Activated effector memory CD4-positive, alpha-beta T cell treated with Interleukin-2 at 50 U/mL for 16 hours (primary cell): ENCODE measurements around the gene STK32C.

ENCODE experiments used
- DNase-seq: peaks from one replicate; pipeline ENCODE4 v3.0.0-alpha.2; 2020

STK32C gene

DNA sequence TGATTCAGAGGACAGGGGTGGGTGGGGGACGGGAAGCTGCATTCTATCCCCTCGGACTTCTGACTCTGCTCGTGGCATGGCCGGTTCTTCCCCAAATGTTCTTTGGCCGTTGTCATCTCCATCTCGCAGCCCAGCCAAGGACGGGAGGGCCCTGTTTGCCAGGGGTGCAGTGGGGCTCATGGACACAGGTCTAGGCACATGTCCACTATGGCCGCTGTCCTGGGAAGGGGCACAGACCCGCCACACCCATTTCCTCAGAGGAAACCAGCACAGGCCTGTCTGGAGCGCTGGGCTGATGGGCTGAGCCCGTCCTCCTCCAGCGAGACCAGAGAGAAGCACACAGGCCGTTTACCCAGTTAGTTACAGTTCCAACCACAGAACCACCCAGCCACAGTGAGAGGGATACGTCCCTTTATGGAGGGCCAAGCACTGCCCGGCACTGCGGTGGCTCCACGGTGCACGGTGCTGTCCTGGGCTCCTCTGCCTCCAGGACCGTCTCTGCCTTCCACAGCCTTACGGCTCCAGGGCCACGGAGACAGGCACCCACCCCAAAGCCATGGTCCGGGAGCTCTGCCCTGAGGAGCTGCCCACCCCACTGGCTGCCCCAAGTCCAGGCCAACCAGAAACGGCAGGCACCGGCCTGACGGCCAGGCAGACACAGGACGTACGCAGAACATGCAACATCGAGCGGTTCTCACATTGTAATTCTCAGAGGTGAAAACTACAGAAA, 100.8 kb downstream of the STK32C start:
- no peak for DNase-seq

DNA sequence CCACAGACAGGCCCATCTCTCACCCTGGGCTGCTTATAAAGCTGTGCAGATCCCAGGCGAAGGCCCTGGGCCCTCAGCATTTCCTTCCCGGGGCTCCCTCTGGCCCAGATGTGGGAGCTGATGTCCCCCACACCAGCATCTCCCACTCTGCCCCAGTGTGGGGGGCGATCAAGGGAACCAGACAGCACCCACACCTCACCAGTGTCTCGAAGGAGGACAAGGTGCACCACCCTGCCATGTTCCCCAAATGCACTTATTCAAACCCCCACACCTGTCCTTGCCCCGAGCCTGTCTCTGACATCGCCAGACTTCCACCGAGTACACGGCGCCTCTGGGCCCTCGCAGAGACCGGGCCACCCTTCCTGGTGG, 101.4 kb downstream of the STK32C start:
- DNase-seq, result no peak

DNA sequence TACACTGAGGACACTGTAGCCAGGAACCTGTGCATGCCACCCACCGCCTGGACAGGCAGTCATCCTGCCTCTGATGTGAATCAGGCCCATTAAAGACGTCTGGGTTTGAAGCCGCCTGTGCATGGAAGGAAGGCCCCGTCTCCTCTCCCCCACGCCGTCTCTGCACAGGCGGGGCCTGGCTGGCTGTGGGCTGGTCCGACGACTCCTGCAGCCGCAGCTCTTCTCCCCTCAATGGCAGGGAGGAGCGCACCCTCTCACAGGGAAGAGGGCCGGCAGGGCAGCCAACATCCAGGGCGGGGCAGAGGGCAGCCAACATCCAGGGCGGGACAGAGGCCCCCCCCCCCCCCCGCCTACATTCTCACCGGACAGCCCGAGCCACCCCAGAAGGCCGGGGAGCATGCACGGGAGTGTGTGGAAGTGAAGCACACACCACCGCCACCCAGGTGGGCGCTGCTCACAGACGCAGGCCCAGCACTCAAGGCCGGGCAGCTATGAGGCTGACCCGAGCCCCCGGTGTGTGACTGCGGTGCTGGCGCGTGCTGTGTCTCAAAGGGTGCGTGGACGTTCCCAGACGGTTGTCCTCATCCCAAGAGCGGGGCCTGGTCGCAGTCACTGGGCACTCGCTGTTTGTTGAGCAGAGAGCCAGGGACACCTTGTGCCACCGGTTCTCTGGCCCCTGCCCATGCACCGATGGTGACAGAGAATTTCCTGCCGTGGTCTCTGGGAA, 101.9 kb downstream of the STK32C start:
- DNase-seq, result no peak

DNA sequence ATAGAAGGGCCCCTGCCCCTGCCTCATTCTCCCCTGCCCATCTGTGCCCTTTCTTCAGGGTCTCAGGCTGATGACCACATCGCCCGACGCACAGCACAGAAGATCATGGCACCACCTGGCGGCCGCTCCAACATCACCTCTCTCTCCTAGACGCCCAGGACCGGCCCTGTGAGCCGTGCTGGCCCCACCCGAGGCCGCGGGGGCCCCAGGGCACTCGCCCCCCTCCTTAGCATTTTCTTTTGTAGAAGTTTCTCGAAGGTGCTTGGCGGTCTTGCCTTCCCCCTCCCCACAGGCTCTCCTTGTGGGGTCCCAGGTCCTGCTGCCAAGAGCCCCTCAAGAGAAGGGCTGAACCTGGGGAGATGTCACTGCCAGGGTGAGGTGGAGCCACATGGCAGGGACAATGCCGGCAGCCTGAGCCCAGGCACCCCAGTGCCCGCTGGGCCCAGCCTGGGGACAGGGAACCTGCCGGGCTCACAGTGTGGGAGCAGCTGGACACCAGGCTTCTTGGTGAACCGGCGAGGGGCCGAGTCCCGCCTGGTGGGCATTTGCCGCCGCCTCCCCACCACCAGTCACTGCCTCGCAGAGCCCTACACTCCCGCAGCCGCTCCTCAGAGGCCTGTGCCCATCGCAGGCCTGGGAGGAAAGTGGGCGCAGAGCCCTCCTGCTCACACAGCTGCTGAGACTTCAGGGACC, 102.8 kb downstream of the STK32C start:
- no peak for DNase-seq

DNA sequence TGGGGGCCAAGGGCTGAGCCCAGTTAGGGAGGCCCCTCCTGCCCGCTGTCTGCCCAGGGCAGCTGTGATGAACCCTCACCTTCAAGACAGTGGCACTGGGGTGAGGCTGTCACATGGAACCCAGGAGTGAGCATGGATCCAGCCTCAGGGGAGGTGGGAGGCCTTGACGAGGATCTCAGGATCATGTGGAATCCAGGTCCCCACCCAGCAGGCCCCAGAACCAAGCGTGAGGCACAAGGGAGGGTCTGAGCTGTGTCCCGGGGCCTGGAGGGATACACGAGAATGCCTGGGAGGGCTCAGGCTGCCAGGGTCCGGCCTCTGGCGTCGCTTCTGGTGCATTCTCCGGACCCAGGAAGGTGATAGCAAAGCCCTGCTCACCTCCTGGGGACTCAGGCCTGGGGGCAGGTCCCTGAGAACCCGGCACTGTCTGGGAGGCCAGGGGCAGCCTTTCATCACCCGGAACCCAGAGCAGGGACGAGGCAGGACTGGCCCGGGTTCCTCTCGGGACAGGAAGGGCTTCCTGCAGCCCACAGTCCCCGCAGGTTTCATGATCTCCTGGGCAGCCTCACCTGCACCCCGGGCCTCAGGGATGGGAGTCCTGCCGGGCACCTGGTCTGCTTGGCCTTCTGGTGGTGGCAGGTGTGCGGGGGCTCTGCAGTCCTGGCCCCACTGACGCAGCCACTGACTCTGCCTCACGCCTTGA, 103.5 kb downstream of the STK32C start:
- DNase-seq, result no peak

DNA sequence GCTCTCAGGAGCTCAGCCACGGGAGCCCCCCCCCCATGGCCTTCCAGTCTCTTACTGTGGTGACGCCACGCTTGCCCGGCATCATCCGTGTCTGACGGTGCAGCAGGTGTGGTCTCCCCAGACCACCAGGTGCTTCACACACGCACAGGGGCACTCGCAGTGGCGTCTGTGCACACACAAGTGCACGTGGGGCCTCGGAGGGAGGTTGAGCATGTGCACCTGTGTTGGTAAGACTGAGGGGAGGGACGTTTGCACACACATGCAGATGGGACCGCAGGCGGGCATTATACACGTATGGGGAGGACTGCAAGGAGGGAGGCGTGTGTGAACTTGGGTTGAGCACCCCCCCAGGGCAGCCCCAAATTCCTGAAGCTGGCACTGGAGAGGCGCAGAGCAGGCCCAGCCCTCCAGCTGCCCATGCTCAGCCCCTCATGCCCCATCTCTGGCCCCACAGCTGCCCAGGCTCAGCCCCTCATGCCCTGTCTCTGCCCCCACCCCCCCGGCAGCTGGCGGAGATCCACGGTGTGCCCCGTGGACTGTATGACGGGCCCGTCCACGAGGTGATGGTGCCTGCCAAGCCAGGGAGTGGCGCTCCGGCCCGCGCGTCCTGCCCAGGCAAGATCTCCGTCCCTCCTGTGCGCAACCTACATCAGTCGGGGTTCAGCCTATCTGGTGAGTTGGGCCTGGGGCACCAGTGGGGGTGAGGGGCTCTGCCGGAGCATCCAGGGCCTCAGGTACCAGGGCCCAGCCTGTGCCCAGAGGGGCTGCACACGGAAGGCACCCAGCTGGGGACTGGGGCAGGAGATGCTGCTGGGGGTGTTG, 104.3 kb downstream of the STK32C start:
- DNase-seq, result no peak

DNA sequence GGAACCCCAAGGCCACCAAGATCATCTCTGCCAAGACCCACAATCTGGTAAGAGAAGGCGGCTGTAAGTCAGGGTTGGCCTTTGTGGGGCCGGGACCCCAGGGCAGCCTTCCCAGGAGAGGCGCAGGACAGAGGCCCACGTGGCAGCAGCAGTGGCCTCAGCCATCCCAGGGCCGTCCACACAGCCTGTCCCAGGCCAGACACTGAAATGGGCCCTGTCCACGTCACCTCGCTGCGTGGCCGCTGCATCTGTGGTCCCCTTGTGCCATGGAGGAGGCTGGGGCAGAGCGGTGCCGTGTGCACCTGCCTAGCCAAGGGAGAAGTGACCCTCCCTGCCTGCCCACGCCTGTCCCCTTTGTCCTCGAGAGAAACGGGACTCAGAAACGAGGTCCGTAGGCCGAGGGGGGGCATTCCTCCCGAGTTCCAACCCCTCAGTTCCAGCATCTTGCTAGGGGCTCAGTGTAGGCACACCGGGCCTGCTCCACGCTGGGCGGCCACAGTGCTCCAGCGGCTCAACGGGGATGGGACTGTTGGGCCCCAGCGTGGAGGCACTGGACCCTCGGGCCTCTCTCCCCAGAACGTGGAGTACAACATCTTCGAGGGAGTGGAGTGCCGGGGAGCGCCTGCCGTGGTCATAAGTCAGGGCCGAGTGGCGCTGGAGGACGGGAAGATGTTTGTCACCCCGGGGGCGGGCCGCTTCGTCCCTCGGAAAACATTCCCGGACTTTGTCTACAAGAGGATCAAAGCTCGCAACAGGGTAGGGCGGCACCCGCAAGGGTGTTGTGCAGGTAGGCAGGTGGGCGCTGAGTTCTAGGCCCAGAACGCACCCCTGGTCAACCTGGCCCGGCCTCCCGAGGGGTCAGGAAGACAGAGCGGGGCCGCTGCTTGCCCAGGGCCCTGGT, 105.4 kb downstream of the STK32C start:
- DNase-seq, result no peak

DNA sequence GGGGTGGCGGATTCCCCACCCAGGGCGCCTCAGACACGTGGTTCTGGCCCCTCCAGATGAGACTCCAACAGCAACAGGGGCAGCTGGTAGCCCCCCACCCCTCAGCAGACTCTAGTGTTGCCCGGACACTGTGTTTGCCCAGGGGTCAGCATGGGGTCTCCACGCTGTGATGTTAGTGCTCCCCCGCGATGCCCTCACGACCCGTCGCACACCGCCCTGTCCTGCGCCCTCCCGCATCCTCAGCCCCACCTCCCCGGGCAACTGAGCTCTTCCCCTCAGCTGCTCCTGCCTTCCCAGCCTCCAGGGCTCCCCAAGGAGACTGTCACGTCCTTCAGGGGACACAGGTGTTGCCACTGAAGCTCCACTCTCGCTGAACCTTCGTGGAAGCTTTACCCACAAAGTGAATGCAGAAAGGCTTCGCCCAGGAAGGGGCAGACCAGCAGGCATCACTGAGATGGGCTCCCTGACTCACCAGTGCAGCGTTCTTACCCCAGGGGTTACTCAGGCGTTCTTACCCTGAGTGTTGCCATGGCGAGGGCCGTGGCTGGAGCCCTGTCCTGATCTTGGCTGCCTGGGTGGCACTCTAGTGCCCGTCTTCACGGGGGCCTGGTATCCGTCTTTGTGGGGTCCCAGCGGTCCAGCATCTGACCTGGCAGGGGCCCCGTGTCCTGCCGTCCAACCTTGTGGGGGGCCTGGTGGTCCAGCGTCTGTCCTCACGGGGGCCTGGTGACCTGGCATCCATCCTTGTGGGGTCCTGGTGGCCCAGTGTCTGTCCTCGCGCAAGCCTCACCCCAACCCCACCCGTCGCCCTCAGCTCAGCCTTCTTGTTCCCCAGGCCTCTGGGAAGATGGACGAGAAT, 106.4 kb downstream of the STK32C start:
- no peak for DNase-seq

DNA sequence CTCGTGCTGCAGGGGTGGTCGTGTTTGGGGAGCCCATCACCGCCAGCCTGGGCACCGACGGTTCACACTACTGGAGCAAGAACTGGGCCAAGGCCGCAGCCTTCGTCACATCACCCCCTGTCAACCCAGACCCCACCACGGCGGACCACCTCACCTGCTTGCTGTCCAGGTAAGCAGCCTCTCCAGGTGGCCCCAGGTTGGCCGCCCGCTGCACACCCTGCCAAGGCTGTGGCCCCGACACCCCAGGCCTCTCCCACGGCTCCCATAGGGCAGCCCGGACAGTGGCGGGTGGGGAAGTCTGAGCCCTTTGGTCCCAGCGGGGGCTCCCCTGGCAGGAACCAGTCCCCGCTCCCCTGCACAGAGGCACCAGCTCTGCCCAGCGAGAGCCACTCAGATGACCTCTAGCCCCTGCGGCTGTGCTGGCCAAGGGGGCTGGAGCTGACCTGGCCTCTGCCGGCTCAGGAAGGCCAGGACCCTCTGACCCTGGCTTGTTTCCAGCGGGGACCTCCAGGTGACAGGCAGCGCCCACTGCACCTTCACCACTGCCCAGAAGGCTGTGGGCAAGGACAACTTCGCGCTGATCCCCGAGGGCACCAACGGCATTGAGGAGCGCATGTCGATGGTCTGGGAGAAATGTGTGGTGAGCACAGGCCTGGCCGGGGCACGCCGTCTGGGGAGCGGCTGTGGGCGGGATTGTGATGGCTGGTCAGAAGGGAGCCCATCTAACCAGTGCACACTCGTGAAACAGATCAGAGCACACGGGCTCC, 107.2 kb downstream of the STK32C start:
- no peak for DNase-seq

DNA sequence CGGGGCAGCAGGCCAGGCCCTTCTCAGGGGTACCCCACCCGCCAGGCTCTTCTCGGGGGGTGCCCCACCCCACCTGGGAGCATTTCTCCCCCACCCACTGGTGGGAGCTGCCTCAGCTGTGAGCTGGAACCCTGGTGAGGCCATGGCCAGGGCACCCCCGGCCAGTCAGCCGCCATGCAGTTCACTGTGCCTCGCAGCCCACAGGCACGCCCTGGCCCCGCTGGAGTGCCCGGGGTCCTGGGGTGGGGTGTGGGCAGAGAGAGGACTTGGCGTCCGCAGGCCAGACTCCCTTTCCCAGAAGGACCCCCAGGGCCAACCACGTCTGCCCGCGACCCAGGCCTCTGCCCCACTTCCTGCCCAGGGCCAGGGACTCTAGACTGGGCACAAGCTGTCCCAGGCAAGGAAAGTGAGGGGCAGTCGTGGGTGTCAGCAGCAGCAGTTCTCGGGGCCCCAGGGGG, 107.9 kb downstream of the STK32C start:
- DNase-seq, result no peak

DNA sequence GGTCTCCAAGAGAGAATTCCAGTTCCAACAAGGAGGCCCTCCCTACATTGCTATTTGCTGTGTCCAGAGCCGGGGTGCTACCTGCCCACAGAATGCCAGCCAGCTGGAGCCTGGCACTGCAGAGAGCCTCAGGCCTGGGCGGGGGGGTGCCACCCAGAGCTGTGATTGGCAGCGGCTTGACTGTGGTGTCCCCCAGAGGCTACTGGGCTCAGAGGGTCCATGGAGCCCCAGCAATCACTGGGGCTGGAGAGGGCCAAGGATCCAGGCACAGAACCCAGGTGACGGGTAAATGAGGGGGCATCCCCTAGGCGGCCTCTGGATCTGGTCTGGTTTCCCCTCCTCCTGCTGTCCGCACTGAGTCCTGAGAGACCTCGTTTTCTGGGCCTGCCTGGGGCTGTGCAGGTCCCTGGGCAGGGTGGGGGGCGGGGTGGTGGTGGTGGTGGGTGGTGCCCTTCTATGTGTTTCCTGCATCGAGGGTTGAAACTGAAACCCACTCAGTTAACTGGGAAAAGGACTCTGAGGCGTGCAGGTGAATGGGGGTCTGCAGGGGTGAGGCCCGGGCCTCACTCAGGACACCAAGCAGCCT, 108.4 kb downstream of the STK32C start:
- DNase-seq, result no peak

DNA sequence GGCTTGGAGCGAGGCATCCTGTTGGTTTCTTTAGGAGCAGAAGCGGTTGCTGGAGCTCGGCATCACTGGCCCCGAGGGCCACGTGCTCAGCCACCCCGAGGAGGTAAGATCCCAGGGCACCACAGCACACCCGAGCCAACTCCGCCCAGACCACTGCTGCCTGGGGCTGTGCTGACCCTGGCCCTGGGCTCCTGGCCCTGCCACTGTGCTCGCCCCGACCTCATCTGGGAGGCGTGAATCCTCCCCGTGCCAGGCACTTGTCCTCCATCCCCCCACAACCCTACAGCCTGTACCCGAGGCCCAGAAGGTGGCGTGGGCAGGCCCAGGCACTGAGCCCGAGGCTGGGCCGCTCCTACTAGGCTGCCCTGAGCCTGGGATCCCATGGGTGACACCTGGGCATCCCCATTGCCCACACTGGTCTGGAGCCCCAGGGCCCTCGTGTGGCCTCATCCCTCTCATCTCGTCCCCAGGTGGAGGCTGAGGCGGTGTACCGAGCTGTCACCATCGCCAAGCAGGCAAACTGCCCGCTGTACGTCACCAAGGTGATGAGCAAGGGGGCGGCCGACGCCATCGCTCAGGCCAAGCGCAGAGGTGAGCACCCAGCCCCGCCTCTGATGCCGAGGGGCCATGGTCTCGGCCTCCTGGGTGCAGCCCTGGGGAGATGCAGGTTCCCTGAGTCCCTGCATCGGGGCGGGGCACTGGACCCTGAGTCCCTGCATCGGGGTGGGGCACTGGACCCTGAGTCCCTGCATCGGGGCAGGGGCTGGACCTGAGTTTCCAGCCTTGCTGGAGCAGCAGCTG, 109.2 kb downstream of the STK32C start:
- no peak for DNase-seq

DNA sequence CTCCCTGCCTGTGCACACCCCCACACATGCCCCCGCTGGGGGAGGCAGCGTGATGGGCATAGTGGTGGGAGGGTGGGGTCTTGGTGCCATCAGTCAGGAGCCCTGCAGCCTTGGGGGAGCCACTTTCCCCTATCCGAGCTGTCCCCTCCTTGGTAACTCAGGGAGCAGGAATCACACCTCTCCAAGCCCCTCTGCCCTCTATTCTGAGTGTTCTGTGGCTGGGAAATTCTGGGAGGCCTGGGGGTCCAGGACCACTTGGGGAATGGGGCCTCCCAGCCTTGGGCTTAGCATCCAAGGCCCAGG, 109.7 kb downstream of the STK32C start:
- no peak for DNase-seq

DNA sequence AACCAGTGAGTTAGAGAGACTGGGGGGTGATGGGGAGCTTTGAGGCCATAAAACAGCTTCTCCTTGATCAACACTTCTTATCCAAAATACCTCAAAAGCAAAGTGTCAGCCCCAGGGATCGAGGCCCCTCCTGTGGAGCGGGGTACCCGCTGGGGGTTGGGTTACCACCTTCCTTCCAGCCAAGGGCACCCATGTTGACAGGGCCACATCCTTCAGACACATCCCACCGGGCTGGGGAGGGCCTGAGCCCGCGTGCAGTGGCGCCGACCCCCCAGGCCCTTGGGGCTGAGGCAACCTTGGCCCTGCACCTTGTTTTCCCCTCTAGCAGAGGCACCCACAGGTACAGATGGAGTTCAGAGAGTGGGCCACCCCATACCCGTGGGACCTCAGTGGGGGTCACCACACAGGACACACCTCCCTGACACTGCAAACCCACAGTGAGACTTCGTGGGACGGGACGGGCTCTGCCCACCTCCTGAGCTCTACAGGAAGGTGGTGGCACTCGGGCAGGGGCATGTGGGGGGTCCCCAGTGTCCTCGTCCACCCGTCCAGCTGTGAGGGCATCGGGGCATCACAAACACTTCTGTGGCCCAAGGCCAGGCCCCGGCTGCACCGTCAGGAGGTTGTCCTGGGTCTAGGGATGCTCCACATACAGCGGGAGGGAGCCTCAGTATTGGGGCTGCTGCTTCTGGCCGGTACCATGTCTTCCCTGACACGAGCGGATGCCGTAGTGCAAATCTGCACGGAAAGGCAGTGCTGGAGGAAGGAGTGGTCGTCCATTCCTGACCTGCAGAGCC, 110.3 kb downstream of the STK32C start:
- no peak for DNase-seq

DNA sequence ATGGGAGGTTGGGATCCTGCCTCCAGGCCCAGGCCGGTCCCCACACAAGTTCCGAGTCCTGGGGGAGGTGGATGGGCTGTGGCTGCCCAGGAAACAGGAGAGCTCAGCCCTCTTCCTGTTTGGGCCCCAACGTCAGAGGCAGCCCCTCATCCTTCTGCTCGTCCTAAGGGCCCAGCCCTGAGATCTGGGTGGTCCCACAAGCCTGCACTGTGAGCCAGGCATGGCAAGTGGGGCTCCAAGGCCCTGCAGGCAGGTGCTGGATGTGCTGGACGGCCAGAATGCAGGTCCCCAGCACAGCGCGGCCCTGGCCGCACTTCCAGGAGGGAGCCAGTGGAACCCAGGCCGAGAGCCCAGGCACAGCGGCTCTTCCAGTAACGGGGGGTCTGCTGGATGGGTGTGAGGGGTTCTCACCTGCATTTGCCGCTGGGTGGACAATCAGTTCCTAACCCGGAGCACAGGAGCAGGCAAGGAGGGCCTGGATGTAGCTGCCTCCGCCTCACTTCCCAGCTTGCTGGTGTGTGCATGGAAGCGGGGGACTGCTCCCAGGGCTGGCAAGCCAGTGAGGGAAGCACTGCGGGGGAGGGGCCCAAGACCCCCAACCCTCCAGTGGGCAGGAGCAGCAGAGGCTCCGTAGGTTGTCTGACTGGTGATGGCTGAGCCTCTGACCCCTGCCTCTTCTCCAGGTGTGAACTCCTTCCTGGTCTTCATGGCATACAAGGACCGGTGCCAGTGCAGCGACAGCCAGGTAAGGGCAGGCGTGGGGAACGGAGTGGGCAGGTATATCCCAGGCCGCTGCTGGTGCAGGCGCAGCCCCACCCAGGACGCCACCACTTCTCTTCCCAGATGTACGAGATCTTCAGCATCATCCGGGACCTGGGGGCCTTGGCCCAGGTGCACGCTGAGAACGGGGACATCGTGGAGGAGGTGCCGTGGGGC, 111.3 kb downstream of the STK32C start:
- no peak for DNase-seq

DNA sequence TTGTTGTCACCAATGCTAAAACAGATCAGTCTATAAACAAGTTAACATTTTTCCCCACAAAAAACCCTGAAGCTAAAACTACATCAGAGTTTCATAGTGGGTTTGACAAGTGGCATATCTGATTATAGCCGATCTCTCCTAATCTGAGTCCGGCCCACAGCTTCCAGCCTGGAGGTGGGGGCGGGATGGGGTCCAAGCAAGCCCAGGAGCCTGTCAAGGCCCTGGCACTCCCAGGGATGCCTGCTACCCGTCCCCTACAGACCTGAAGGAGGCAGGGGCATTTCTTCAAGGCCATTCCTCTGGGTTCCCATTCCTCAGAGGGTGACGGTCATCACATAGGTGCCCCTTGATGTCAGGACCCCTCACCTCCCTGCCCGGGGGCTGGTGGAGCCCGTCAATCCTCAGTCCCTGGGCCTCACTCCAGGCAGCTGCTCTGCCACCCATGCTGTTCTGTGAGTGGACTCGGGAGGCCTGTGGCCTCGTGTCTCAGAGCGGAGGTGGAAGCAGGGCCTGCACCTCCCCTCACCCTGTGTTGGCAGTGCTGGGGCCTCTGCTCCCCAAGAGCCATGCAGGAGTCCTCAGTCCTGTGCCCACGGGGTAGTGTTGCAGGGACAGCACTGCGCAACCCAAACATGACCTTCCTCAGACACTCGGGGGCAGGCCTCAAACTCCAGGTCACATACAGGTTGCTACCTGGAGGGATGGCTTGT, 112.2 kb downstream of the STK32C start:
- no peak for DNase-seq
